Stimulated activated CD4-positive, alpha-beta T cell treated with anti-CD3 and anti-CD28 coated beads, TNF-alpha, amount 100 ng/mL, for 1 hour (primary cell): Measurements from ENCODE around the gene GPX7.

Source experiments
- DNase-seq, 3 donors: peaks; one replicate each; pipeline ENCODE4 v3.0.0-alpha.2; 2020; ENCODE audit warnings: low read depth in 3 of 3, low spot score in 1 of 3

The GPX7 gene

DNA sequence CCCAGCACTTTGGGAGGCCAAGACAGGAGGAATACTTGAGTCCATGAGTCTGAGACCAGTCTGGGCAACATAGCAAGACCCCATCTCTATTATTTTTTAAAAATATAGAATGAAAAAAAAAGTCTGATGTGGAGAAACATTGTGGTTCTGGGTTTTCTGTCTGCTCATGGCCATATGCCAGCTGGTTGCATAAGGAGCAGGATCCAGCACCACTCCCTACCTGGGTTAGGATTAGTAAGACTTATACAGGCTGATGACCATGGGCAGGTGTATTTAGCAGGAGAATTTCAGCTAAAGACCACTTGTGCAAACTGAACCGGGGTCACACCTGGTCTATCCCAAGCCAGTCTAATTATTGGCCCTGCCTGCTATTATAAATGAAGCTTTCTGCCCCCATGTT is 16.7 kb upstream of the GPX7 start:
- no peak for DNase-seq

DNA sequence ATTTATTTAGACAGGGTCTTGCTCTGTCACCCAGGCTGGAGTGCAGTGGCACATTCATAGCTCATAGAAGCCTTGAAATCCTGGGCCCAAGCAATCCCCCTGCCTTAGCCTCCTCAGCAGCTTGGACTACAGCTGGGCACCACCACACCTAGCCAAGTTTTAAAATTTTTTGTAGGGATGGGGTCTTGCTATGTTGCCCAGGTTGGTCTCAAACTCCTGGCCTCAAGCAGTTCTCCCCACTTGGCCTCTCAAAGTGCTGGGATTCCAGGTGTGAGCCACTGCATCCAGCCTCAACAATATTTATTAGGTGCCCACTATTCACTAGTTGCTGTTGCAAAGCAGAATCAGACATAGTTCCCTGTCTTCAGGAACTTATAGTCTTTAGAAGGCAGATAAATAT is 14.1 kb upstream of the GPX7 start:
- no peak for DNase-seq

GRCh38 chr1:52588535-52588934 is 13.6 kb upstream of the GPX7 start:
- no peak for DNase-seq

DNA sequence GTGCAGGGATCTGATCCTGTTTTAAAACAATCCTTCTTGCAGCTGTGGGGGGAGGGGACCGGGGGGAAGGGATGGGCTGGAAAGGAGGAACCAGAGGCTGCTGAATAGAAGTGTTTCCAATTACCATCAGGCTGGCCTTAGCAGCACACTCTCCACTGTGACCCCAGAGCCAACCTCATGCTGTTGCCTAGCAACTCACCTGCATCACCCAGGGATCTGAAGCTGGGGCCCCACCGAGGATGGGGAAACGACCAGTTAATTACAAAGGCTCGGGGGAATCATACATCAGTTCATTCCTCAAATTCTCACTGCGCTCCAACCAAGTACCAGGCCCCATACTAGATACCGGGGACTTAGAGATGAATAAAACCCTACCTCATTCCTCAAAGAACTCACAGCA is 11.9 kb upstream of the GPX7 start:
- no peak for DNase-seq

DNA sequence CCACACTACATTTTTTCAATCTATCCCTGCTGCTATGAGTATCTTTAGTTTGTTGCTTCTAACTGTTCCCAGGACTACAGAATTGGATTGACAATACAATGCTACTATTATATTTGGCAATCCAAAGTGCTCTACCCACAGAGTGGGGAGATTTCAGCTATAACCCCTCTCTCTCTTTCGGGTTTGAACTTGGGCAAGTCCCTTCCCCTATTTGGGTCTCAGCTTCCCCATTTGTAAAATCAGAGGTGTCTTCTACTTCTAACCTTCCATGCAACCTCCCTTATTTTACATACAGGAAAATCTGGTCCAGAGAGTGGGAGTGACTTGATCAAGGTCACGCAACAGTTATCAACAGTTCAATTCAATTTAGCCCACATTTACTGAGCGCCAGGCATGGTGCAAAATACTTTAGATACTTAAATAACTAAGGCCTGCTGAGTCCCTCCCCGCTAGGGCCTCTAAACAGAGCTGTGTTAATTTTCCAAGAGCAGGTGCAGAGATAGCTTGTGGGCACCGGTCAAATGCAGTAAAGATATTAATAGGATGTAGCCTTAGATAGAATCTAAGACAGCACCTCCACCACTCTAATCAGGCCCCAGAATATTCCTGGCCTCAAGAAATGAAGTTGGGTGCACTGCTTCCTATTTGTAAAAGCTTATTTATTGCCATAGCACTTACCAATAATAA is 9.4 kb upstream of the GPX7 start:
- no peak for DNase-seq

- DNase-seq: no peak
These were observed 8.7 kb upstream of the GPX7 start for GRCh38 chr1:52593495-52593894.

- DNase-seq: no peak
These were observed 7.1 kb upstream of the GPX7 start for GRCh38 chr1:52595061-52595460.

DNA sequence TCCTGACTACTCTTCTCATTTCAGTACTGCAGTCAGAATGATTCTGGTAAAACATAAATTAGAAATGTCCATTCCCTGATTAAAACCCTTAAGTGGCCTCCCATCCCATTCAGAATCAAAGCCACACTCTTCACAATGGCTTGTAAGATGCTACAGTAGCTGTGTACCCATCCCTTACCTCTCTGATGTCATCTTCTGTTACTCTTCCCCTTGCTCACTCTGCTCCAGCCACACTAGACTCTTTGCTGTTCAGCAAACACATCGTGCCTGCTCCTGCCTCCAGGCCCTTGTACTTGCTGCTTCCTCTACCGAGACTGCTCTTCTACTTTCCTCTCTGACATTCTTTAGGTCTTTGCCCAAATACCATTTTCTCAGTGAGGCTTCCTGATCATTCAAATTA is 4.3 kb upstream of the GPX7 start:
- no peak for DNase-seq

- DNase-seq: no peak
These were observed 3.4 kb upstream of the GPX7 start for GRCh38 chr1:52598729-52599128.

DNA sequence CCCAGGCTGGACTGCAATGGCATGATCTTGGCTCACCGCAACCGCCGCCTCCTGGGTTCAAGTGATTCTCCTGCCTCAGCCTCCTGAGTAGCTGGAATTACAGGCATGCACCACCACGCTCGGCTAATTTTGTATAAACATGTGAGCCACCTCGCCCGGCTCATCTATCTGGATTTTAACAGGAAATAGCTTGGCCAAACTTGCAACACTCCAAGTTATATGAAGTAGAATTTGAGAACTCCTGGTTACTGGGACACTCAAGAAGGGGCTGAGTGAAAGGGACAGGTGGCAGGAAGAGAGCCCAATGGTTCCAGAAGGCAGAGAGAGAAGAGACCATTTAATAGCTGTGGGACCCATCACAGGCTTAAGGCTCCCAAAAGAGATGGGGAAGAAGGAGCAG is 2.9 kb upstream of the GPX7 start:
- DNase-seq: no peak

DNA sequence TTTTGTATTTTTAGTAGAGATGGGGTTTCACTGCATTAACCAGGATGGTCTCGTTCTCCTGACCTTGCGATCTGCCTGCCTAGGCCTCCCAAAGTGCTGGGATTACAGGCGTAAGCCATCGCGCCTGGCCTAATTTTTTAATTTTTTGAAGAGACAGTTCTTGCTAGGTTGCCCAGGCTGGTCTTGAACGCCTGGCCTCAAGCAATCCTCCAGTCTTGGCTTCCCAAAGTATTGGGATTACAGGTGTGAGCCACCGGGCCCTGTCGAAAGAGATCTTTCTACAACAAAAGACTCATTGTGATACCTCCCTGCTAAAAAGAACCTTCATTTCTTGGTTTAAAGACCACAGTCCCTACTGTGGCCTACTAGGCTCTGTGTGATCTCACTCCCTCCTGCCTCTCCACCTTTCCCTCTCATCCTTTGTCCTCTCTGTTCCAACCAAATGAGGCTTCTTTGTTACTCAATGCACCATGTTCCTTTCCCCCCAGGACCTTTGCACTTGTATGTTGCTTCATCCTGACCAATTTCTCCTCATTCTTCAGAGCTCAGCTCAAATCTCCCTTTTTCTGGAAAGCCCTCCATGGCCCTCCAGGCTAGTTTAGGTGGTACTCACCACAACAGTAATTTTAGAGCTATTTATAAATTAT is 1.5 kb upstream of the GPX7 start:
- no peak for DNase-seq

- DNase-seq: no peak
These were observed 652 bp upstream of the GPX7 start for GRCh38 chr1:52601519-52601918.

DNA sequence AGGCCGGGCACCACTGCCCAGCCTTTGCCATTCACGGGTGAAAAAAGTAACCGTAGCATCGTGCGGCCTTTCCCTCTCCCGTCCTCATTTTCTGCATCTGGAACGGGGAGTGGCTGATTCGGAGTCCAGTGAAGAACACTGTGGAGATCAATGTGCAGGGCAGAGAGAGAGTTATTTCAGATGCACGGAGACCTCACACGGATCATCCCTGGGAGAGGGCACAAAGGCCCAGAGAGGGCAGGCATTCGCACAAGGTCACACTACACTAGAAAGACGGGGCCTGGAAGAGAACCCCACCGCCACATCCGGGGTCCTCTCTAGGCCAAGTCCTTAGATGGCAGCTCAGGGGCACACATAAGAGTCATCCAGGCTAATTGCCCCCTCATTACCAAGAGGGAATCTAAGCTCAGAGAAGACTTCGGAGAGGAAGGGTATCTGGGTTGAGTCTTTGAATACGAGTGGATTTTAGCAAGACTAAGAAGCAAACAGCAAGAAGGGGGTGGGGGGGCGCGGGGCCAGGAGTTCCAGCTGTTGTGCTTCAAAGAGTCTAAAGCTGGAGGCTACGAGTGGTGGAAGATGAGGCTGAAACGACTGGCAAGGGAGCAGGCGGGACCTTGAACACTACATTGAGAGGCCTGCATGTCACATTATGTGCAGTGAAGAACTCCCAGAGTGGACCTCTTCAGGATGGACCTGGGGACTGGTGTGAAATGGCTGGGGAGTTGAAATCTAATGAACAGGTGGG is 857 bp downstream of the GPX7 start:
- peak in 1 of 3 donors; percentile 7 for DNase-seq

DNA sequence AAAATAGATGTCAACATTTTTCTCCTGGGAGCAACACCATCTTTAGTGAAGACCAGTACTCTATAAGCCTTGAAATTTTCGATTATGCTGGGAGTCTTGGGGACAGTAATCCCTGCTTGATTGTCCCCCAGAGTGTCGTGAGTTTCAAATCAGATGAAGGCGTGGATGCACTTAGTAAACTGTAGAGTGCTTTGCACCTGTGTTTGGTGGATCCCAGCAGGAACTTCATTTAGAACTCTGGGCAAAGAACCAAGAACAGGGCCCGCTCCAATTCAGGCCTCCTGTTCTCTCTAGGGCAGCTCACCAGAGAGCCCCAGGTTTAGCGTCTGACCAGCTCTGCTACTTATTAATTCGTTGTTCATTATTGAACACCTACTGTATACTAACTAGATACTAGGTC is 1.5 kb downstream of the GPX7 start:
- DNase-seq: no peak

DNA sequence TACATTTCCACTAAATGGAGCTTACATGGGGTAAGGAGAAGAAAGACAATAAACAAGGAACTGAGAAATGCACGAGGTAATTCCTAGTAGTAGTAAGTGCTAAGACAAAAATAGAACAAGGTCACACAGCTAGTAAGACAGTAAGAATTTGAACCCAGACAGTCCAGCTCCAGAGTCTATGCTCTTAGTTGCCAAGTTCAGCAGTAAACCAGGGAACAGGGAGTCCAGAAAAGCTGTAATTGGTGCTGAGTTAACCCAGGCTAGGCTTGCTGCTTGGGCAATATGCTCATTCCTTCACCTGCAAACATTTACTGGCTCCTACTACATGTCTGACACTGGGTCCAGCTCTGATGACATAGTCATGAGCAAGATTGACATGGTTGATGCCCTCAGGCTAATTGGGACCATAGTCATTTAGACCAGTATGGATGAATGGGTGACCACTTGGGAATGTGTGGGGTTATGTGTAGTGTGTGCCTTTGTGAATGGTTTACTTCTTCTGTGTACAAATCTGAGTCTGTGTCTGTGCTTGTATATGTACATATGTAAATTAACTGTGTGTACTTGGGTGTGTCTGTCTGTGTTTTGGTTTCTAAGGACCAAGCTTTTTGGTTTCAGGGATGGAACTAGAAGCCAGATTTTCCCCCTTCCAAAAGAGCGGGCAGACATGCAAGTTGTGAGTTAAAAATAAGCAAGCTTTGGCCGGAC is 2.0 kb downstream of the GPX7 start:
- no peak for DNase-seq

- DNase-seq: no peak
These were observed 11.6 kb downstream of the GPX7 start for GRCh38 chr1:52613636-52614373.

- no peak for DNase-seq
These were observed 12.5 kb downstream of the GPX7 start for GRCh38 chr1:52614671-52615070.

GRCh38 chr1:52615489-52616042 is 13.4 kb downstream of the GPX7 start:
- no peak for DNase-seq

DNA sequence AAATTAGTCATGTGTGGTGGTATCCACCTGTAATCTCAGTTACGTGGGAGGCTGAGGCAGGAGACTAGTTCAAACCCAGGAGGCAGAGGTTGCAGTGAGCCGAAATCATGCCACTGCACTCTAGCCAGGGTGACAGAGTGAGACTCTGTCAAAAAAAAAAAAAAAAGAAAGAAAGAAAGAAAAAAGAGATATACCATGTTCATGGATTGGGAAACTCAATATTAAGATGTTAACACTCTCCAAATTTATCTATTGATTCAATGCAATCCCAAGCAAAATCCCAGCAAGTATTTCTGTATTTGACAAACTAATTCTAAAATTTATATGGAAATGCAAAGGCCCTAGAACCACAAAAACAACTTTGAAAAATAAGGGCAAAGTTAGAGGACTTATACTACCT is 19.8 kb downstream of the GPX7 start:
- DNase-seq: no peak

DNA sequence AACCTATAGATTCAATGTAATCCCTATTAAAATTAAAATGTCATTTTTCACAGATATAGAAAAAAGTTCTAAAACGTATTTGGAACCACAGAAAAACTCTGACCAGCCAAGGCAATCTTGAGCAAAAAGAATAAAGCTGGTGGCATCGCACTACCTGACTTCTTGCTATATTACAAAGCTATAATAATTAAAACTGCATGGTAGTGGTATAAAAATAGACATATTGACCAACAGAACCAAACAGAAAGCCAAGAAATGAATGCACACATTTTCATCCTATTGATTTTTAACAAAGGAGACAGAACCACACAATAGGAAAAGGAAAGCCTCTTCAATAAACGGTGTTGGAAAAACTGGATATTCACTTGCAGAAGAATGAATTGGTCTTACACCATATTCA is 21.6 kb downstream of the GPX7 start:
- DNase-seq: no peak

DNA sequence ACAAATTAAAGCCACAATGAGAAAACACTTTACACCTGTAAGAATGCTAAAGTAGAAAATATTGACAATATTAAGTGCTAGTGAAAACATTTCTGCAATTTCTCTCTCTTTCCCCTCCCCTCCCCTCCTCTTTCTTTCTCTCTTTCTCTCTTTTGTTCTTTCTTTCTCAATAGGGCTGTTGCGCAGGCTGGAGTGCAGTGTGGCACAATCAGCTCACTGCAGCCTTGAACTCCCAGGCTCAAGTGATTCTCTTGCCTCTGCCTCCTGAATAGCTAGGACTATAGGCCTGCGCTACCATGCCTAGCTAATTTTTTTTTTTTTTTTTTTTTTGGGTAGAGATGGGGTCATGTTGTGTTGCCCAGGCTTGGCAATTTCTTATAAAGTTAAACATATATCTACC is 24.9 kb downstream of the GPX7 start:
- no peak for DNase-seq
